Astrocyte (in vitro differentiated cells and primary cell): ENCODE data around the gene HEXIM1. TPM values are rescaled to one million over a fixed set of nuclear protein-coding genes. Genes with fewer than 3 reads are reported as not detected.

Source experiments
- DNase-seq: peaks from one replicate; pipeline ENCODE4 v3.0.0-alpha.2; 2010; ENCODE audit warnings: low read depth
- FAIRE-seq: peaks from 2 replicates; lab custom pipeline; 2011; peaks lifted over from hg19 to GRCh38; lab: Jason Lieb, UNC
- H2AFZ ChIP-seq: 2 replicates; pipeline ENCODE4 v1.6.0; 2012; ENCODE audit warnings: low read depth, low read length, inconsistent platforms
- H3K27ac ChIP-seq: 2 replicates; pipeline ENCODE4 v1.5.1; 2011; ENCODE audit warnings: low read depth, low read length, inconsistent platforms
- H3K27me3 ChIP-seq: 2 replicates; pipeline ENCODE4 v1.6.0; 2011; ENCODE audit warnings: low read length, inconsistent platforms; ENCODE audit not compliant: insufficient read depth
- H3K36me3 ChIP-seq: 2 replicates; pipeline ENCODE4 v1.5.1; 2011; ENCODE audit warnings: low read length, inconsistent platforms; ENCODE audit not compliant: insufficient read depth
- H3K4me1 ChIP-seq: 2 replicates; pipeline ENCODE4 v1.5.1; 2011; ENCODE audit warnings: low read length, inconsistent platforms; ENCODE audit not compliant: insufficient read depth
- H3K4me2 ChIP-seq: 2 replicates; pipeline ENCODE4 v1.6.0; 2012; ENCODE audit warnings: low read length, inconsistent platforms
- H3K4me3 ChIP-seq: 2 replicates; pipeline ENCODE4 v1.5.1; 2011; ENCODE audit warnings: low read depth, mild to moderate bottlenecking, low read length, inconsistent platforms; ENCODE audit not compliant: insufficient read depth
- H3K79me2 ChIP-seq: 2 replicates; pipeline ENCODE4 v1.6.0; 2012; ENCODE audit warnings: mild to moderate bottlenecking, low read length, inconsistent platforms; ENCODE audit not compliant: insufficient read depth
- H3K9ac ChIP-seq: 2 replicates; pipeline ENCODE4 v1.6.0; 2012; ENCODE audit warnings: mild to moderate bottlenecking, low read length, inconsistent platforms
- H3K9me3 ChIP-seq: 2 replicates; pipeline ENCODE4 v1.5.1; 2012; ENCODE audit warnings: low read depth, mild to moderate bottlenecking, low read length, inconsistent platforms; ENCODE audit not compliant: insufficient read depth
- H4K20me1 ChIP-seq: 2 replicates; pipeline ENCODE4 v1.6.0; 2012; ENCODE audit warnings: low read length, inconsistent platforms; ENCODE audit not compliant: insufficient read depth
- H3K27ac Mint-ChIP-seq: one replicate; pipeline ENCODE4 v1.8.0; 2021; ENCODE audit warnings: mild to moderate bottlenecking, mixed read lengths; ENCODE audit not compliant: unreplicated experiment
- H3K27me3 Mint-ChIP-seq: one replicate; pipeline ENCODE4 v1.8.0; 2021; ENCODE audit warnings: low read depth, mixed read lengths; ENCODE audit not compliant: unreplicated experiment
- H3K36me3 Mint-ChIP-seq: one replicate; pipeline ENCODE4 v1.8.0; 2021; ENCODE audit warnings: low read depth, mixed read lengths; ENCODE audit not compliant: unreplicated experiment
- H3K4me1 Mint-ChIP-seq: one replicate; pipeline ENCODE4 v1.8.0; 2021; ENCODE audit warnings: low read depth, mixed read lengths; ENCODE audit not compliant: unreplicated experiment
- H3K4me3 Mint-ChIP-seq: one replicate; pipeline ENCODE4 v1.8.0; 2021; ENCODE audit warnings: mild to moderate bottlenecking, moderate library complexity, mixed read lengths; ENCODE audit not compliant: unreplicated experiment
- H3K9me3 Mint-ChIP-seq: one replicate; pipeline ENCODE4 v1.8.0; 2021; ENCODE audit warnings: mild to moderate bottlenecking, mixed read lengths; ENCODE audit not compliant: unreplicated experiment
- CTCF ChIP-seq: IDR thresholded peaks from 2 replicates; pipeline ENCODE4 v1.5.1; 2011; ENCODE audit warnings: low read depth, mild to moderate bottlenecking, inconsistent platforms, low read length, moderate library complexity; ENCODE audit not compliant: insufficient read depth
- EZH2 ChIP-seq: IDR thresholded peaks from 2 replicates; pipeline ENCODE4 v1.6.1; 2012; ENCODE audit warnings: mild to moderate bottlenecking, low read length, inconsistent platforms; ENCODE audit not compliant: insufficient read depth
- total RNA-seq: library from RNA; stranded (reverse); gene quantifications from 2 replicates; pipeline ENCODE4 v1.2.1, GENCODE V29; 2021

The HEXIM1 gene
- total RNA-seq, 1 donor from 2014 or later: 44.5 TPM

GRCh38 chr17:45108595-45109521 is 39.4 kb upstream of the HEXIM1 start:
- H3K4me2 ChIP-seq: no peak overlapping the region
- peaks cover 27% of the 10 kb centered on the region for H3K36me3 ChIP-seq
- FAIRE-seq: no peak
- no peak for TF ChIP-seq EZH2
- no peak for TF ChIP-seq CTCF
- H3K4me3 Mint-ChIP-seq: peak overlapping the region; percentile 34
- peak overlapping the region; percentile 26 for H3K27ac Mint-ChIP-seq
- H3K36me3 Mint-ChIP-seq: peaks cover 16% of the 10 kb centered on the region
- no peak overlapping the region for H2AFZ ChIP-seq
- peaks cover 2% of the 10 kb centered on the region for H3K4me1 Mint-ChIP-seq
- H3K9me3 ChIP-seq: no peaks in the 10 kb centered on the region
- no peaks in the 10 kb centered on the region for H3K27me3 Mint-ChIP-seq
- no peak for DNase-seq
- no peaks in the 10 kb centered on the region for H3K9me3 Mint-ChIP-seq
- H3K79me2 ChIP-seq: no peaks in the 10 kb centered on the region
- no peaks in the 10 kb centered on the region for H3K27me3 ChIP-seq
- H3K4me1 ChIP-seq: no peaks in the 10 kb centered on the region
- no peak overlapping the region for H3K4me3 ChIP-seq
- no peak overlapping the region for H3K27ac ChIP-seq
- no peak overlapping the region for H3K9ac ChIP-seq
- H4K20me1 ChIP-seq: peaks cover 34% of the 10 kb centered on the region

- peak overlapping the region; percentile 26 for H3K27ac Mint-ChIP-seq
- Histone ChIP-seq H3K79me2 (no peaks in the 10 kb centered on the region), H3K9ac (no peak overlapping the region)
Measured at GRCh38 chr17:45110676-45111611, 37.3 kb upstream of the HEXIM1 start.

More at GRCh38 chr17:45110676-45111611, 37.3 kb upstream of the HEXIM1 start:
- no peak overlapping the region for H3K4me3 ChIP-seq
- peaks cover 10% of the 10 kb centered on the region for H3K36me3 ChIP-seq
- peaks cover 30% of the 10 kb centered on the region for H4K20me1 ChIP-seq
- Mint-ChIP-seq H3K36me3 (peaks cover 8% of the 10 kb centered on the region), H3K4me1 (peaks cover 5% of the 10 kb centered on the region), H3K27me3 (no peaks in the 10 kb centered on the region), H3K9me3 (no peaks in the 10 kb centered on the region), H3K4me3 (no peak overlapping the region)
- no peak overlapping the region for H3K4me2 ChIP-seq
- peaks cover 3% of the 10 kb centered on the region for H3K4me1 ChIP-seq
- FAIRE-seq: no peak
- no peaks in the 10 kb centered on the region for H3K9me3 ChIP-seq
- no peak overlapping the region for H2AFZ ChIP-seq
- no peak overlapping the region for H3K27ac ChIP-seq
- TF ChIP-seq CTCF: no peak
- no peak for TF ChIP-seq EZH2
- H3K27me3 ChIP-seq: no peaks in the 10 kb centered on the region
- DNase-seq: peak; percentile 59
